ENCODE results near the gene APBB1IP.
"Not testable (repeated sequence)": the region's sequence is repeated elsewhere in the genome, so short reads cannot be mapped to it uniquely, and the experiment has no call there.

Gene APBB1IP

DNA sequence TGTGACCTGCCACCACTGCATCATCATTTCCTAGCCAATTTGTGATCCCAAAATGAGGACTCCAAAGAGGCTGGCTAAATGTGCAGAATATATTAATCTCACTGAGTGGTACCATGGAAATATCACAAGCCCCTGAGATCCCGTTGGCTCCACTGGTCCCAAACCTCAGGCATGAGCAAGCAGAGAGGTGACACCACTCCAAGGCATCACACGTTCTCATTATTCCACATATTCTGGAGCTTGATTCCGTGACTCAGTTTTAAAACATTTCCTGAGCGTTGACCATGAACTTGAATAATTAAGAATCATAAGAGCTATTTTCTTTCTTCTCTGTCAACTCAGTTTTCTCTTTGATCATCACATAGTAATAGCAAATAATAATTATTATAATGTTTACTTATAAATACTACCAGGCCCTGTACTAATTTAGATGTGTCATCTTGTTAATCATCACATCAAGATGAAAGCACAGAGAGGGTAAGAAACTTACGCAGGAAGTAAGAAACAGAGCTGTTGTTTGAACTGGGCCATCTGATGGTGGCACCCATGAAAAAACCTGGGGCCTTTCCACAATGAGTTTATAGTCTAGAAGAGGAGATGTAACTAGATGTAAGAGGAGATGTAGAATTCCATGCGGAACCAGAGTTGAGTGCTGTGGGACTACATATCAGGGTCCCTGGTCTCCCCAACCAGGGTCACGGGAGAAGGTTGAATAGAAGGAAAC, 3.5 kb downstream of the APBB1IP start:
- peak; percentile 34 for DNase-seq

DNA sequence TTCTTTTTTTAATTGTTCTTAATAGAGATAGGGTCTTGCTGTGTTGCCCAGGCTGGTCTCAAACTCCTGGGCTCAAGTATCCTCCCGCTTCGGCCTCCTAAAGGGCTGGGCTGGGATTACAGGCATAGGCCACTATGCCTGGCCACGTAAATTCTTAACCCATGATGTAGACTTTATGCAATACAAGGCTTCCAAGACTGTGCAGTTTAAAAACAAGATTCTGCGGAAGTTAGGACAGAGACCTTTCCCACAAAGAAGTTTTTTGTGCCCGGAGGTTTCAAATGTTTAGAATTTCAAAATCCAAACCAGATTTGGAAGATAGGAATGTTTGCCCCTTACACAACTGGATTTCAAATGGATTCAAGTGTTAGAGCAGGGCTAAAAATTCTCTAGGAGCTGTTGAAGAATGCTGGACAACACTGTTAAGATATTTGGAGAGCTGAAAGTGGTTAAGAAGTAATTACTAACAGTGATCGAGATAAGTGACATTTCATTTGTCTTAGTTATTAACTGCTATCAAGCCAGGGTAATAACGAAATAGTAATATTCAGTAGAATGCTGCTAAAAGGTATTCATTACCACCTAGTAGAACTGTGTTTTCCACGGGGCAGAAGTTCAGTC, 7.4 kb downstream of the APBB1IP start:
- DNase-seq, result no peak

DNA sequence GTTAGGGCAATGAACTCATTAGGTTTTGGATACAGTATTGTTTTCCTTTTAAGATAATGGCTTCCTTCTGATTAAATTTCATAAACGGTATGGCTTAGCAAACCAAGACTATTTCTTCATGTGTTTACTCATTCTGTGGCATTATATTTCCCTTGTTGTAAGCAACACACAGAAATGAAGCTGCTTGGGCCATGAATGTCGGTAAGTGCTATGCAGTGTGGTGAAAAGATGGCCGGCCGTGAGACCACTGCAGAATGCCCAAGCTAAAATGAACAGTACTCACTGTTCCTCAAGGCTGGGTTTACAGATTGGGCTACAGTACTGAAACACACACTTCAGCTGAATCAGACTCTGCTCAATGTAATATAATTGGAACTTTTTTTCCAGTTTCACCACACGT, 8.1 kb downstream of the APBB1IP start:
- DNase-seq, result no peak

DNA sequence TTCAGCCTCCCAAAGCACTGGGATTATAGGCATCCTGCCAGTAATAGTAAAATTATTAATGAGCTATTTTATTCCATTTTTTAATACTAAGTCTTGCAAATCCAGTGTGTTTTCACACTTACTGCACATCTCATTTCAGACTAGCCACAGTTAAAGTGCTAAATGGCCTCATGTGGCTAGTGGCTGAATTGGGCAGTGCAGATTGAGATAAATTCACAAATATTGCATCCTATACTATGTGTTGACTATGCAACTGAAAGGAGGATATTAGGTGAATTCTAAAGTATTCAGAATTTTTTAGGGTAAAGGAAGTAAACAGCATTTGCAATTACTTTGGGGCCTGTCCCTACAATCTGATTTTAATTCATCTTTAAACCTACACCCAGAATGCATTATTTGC, 10.2 kb downstream of the APBB1IP start:
- no peak for DNase-seq

DNA sequence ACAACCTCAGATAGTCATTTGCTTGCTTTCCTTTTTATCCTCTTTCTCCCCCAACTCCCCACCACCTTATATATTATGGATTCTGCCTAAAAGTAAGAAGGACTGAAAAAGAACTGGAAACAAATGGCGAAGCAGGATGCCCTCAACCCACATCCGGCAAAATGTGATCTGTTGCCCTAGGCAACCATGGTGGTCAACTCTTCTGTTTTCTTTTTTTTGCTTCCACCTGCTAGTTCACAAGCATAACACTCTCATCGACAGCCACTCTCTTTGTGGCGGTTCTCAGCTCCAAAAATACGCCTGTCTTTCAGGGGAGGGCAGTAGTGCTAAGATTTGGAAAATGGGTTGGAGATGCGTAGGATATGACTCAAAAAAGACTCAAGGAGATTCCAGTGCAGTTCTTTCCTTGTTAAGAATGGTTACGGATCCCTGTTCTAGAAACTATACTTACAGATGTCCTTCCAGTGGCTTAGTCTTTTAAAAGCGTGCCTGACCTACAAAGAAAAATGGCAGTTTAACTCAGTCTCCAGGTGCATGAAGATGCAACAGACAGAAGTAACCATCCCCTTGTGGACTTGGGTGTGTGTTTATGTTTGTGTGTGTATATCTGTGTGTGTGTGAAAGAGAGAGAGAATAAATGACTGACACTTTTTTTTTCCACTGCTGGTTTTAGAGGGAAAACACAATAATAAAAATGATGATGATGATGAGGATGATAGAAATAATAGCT, 10.7 kb downstream of the APBB1IP start:
- peak; percentile 59 for DNase-seq

DNA sequence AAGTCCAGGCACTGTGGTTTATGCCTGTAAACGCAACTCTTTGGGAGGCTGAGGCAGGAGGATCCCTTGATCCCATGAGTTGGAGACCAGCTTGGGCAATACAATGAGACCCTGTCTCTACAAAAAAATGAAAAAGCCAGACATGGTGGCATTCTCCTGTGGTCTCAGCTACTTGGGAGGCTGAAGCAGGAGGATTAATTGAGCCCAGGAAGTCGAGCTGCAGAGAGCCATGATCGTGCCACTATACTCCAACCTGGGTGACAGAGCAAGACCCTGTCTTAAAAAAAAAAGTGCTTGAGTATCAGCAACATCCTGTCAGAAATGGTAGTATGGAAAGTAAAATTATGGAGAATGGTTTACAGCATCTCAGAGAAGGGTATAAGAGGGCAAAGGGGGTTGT, 11.6 kb downstream of the APBB1IP start:
- no peak for DNase-seq

DNA sequence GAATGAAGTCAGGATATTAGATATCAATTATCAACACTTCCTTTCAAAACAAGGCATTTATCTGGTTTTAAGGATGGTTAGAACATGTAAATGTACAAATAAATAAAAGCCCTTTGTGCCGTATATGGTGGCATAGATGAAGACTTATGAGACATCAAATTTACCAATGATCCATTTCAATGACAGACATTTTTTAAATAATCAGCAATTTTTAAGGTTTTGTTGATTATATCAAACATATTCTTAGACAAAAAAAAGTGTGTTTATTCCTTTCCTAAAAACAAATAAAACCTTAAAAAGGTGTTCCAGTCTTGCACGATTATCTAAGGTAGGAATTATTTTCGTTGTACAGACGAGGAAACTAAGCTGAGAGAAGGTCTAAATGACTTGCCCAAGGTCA, 13.8 kb downstream of the APBB1IP start:
- DNase-seq, result no peak

DNA sequence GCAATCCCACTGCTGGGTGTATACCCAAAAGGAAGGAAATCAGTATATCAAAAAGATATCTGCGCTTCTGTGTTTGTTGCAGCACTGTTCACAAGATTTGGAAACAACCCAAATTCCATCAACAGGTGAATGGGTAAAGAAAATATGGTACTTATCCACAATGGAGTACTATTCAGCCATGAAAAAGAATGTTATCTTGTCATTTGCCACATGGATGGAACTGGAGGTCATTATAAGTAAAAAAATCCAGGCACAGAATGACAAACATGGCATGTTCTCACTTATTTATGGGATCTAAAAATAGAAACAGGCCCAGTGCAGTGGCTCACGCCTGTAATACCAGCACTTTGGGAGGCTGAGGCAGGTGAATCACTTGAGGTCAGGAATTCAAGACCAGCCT, 15.7 kb downstream of the APBB1IP start:
- no peak for DNase-seq

DNA sequence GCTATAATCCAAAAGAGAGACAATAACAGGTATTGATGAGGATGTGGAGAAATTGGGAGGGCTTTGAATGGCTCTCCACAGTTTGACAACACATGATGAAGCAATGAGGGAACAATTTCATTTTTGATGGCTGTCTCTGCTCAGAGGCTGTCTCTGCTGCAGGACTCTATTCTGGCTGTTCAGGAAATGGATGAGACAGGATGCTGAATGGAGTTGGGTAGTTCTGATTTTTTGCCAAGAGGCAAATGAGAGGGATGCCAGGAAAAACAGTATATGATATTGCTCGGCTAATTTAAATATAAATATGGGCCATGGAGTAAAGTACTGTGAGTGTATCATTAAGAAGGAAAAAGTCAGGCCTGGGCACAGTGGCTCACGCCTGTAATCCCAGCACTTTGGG, 16.8 kb downstream of the APBB1IP start:
- no peak for DNase-seq

DNA sequence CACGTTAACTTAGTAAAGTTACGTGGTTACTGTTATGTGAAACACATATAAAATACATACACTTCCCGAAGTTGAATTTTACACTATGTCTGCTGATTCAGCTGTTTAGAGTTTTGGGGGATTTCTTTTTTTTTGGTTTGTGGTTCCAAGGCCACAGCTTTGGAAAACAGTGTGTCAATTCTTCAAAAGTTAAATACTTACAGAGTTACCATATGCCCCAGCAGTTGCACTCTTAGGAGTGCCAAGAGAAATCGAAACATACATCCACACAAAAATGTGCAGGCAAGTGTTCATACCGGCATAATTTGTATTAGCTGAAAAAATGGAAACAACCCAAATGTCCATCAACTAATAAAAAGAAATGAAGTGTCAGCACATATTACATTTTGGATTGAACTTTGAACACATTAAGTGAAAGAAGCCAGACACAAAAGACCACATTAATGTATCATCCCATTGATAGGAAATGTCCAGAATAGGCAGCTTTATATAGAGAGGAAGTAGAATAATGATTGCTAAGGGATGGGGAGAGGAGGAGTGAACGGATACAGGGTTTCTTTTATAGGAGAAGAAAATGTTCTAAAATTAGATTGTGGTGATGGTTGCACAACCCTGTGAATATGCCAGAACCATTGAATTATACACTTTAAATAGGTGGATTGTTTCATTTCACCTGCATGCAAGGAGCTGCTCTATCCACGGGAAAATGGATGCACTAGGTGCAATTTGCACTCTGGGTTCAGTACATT, 17.6 kb downstream of the APBB1IP start:
- no peak for DNase-seq

DNA sequence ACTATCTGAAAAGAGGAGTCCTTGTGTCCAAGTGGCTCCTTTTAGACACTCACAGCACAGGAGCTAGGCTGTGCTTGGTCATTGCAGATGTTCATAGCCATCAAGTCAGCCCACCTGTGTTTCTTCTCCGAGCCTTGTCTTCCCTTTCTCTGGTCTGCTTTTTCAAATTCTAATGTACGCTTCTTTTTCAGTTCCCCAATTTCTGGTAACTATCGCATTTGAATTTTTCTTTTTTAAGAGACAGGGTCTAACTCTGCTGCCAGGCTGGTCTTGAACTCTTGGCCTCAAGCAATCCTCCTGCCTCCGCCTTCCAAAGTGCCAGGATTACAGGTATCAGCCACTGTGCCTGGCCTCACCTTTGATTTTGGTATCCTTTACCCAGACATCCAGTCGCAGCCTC, 18.9 kb downstream of the APBB1IP start:
- DNase-seq, result no peak

DNA sequence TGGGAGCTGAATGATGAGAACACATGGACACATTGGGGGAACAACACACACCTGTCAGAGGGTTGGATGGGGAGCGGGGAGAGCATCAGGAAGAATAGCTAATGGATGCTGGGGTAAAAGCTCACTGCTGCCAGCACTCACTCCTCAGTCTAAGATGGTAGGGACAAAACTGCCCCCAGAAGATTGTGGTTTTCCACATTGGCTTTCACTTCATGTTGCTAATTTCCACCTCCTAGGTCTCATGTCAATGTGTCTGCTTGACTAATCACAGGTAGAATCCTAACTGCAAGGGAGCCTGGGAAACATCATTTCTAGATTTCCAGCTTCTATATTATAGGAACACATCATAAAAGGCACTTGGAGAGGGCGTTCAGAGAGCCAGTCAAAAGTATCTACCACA, 22.6 kb downstream of the APBB1IP start:
- DNase-seq, result no peak

DNA sequence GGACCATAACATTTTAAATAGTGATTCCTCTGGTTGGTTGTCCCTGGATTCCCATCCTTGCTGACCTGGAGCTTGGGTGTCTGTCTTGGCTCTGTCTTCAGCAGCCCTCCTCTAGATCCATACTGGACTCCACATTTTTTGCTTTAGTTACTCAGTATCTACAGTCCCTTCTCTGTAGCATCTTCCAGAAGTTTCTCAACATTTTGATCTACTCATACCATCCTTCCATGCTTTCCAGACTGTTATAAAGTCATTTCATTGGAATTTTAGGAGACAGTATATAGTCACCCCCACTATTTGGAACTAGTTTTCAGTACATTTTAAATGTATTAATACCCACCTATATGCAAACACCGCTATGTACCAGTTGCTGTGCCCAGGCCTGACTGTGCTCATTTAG, 25.8 kb downstream of the APBB1IP start:
- DNase-seq, result no peak

DNA sequence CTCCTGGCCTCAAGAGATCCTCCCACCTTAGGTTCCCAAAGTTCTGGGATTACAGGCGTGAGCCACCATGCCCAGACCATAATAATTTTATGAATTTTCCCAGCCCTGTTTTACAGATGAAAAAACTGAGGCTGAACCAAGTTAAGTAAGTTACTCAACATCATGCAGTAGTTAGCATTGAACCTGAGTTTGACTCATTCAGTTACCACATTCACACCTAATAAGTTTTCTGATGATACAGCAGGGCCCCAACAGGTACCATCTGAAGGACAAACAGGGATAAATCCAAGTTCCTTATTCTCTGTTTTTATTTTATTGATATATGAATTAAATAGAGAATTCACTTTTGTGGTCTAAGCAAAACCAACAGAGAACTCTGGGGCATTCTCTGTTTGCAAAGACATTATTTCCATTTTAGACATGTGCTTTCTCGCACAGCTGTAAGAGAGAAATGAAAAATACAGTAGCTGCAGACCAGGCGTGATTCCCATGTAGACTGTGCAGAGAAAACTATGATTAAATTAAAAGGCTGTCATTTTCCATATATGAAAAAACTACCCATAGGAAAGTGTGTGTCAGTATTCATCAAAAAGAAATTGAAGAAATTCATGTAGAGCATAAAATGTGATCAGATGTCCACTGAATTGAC, 26.6 kb downstream of the APBB1IP start:
- no peak for DNase-seq

DNA sequence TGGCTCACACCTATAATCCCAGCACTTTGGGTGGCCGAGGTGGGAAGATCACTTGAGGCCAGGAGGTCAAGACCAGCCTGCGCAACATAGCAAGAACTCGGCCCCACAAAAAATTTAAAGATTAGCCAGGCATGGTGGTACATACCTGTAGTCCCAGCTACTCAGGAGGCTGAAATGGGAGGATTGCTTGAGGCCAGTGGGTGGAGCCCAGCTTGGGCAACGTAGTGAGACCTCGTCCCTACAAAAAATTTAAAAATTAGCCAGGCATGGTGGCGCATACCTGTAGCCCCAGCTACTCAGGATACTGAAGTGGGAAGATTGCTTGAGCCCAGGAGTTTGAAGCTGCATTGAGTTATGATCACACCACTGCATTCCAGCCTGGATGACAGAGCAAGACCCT, 28.4 kb downstream of the APBB1IP start:
- not testable (repeated sequence) for DNase-seq

DNA sequence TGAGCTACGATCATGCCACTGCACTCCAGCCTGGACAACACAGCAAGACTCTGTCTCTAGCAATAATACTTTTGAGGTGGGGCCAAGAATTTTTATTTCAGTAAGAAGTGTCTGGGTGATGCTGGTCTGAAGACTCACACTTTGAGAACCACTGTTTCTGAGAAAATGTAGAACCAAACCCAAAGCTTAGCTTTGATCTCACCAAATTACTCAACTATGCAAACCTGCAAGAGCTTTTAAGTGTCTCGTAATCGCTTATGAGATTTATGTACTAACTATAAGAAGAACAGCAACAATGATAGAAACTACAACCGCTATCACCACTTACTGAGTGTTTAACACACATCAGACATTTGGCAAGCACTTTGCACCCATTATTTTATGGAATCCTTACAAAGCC, 29.5 kb downstream of the APBB1IP start:
- no peak for DNase-seq

DNA sequence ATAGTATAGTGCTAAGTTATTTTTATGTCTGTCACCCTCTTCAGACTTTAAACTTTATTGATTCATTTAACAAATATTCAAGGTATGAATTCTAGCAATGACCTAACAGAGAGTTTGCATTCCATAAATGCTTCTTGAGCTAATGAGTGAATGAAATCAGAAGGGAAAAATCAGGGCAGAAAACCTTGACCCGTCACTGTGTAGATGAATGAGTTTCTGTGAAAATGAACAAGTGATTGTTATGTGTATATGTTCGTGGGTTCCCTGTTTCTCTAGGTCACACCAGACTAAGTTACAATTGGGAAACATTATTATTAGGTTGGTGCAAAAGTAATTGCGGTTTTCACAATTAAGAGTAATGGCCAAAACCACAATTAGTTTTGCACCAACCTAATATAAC, 30.1 kb downstream of the APBB1IP start:
- no peak for DNase-seq

DNA sequence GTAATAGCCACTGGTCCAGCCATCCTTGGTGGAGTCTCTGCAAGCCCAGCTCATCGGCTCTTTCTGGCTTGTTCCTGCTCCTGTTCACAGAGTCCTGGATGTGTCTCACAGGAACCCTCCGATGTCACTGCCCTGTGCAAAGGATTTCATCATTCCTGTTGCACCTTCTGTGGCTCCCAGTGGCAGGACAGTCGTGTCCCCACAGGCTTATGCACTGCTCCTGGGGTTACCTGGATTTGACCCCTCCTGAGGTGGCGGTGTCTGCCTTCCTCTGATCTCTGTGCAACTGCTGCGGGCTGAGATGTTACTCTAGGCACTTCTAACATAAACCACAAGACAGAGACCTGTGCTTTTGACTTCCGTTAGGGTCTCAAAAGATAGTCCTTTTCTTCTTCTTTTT, 30.6 kb downstream of the APBB1IP start:
- DNase-seq, result no peak

DNA sequence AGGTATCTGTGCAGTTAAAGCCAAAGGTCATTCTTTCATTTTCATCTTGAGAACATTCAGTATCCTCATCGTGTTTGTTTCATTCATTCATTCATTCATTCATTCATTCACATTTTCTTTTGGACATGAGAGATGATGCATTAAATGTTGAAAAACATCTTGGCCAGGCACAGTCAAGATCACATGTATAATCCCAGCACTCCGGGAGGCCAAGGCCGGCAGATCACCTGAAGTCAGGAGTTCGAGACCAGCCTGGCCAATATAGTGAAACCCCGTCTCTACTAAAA, 34.3 kb downstream of the APBB1IP start:
- no peak for DNase-seq

DNA sequence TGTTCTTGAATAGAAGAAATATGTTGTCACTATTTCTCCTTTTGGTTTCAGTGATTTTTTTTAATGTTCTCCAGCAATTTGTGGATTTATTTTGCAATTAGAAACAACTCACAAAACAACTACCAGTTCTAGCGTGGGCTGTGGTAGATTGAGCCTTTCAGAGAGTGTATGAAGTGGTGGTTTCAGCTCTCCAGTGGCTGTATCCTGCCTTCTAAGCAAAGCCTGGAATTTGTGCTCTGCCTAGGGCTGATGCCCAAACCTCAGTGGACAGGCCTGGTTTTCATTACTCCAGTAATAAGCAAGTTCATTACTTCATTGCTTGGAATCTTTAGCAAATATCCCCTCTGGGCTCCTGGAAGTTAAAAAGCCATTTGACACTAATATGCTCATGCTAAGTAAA, 35.9 kb downstream of the APBB1IP start:
- DNase-seq, result no peak

DNA sequence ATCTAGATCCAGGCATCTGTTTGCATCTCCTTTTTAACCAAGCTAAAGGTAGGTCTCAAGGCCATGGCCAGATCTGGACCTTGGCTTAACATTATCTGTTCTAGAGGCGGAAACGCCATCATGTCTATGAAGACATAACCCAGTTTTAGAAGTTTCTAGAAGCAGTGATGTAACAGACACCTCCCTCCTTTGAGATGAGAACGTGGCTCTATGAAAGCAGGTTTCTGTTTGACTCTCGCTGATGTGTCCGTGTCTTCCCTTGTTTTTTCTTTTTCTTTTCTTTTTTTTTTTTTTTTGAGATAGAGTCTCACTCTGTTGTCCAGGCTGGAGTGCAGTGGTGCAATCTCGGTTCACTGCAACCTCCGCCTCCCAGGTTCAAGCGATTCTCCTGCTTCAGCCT, 36.7 kb downstream of the APBB1IP start:
- DNase-seq, result not testable (repeated sequence)

DNA sequence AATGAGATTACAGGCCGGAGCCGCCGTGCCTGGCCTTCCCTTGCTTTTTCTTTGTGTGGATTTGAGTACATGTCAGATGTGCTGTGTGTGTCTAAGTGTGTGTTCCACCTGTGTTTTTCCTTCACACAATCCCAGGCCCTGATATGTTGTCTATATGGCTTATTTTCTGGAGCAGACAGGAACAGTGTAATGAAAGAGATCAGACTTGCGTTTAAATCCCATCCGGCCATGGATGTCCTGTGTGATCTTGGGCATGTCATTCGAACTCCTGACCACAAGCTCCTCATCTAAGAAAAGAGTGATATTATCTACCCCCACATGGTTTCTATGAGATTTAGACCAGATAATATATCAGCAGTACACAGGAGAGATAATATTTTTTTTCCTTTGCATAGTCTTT, 37.2 kb downstream of the APBB1IP start:
- DNase-seq, result no peak

DNA sequence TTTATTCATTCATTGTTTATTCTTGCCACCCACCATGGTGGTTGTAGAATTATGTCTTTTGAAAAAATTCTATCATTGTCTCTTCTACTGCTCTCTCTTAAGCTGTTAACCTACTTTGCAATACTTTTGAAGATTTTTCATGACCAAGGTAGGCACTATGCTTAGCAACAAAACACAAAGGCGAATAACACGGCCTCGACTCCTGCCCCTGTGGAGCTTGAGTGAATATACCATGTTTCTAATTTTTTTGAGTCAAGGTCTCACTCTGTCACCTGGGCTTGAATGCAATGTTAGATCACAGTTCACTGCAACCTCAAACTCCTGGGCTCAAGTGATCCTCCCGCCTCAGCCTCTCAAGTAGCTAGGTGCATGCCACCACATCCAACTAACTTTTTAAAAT, 39.4 kb downstream of the APBB1IP start:
- DNase-seq, result no peak

Data from activated naive CD4-positive, alpha-beta T cell treated with Interleukin-2 at 50 U/mL for 16 hours (primary cell).